NB4 (cell line): ENCODE measurements around the gene PEAK1.

Source experiments
- CTCF ChIP-seq: IDR thresholded peaks from one replicate; pipeline ENCODE4 v1.5.1; 2012; ENCODE audit warnings: low read depth, low read length
- POLR2A ChIP-seq: IDR thresholded peaks from 2 replicates; pipeline ENCODE4 v1.6.1; 2011; ENCODE audit warnings: mild to moderate bottlenecking; ENCODE audit not compliant: insufficient read length; ENCODE audit errors: extremely low read depth

- no peak for TF ChIP-seq CTCF
- no peak for TF ChIP-seq POLR2A
These were observed 349.8 kb downstream of the PEAK1 start for GRCh38 chr15:77070180-77070494.
